Measurements from ENCODE around the gene COQ2.

The COQ2 gene

GRCh38 chr4:83261307-83261706 is 23.3 kb downstream of the COQ2 start:
- H3K4me2 ChIP-seq (ENCODE audit: low read length) = no peak overlapping the region
- no peaks in the 10 kb centered on the region for H3K9me2 ChIP-seq (replicated peaks; ENCODE audit: control insufficient read depth, low read length)
- no peaks in the 10 kb centered on the region for H4K20me1 ChIP-seq (ENCODE audit: control insufficient read depth, insufficient read depth, low read depth, low read length)
- H3K4me3 ChIP-seq (ENCODE audit: low read length) = no peak overlapping the region
- H3K27me3 ChIP-seq (ENCODE audit: control insufficient read depth, low read length) = no peaks in the 10 kb centered on the region
- no peak for TF ChIP-seq EZH2phosphoT487 (IDR thresholded peaks at IDR 0.05; ENCODE audit: borderline replicate concordance, low read length)
- TF ChIP-seq, protein P1, sequence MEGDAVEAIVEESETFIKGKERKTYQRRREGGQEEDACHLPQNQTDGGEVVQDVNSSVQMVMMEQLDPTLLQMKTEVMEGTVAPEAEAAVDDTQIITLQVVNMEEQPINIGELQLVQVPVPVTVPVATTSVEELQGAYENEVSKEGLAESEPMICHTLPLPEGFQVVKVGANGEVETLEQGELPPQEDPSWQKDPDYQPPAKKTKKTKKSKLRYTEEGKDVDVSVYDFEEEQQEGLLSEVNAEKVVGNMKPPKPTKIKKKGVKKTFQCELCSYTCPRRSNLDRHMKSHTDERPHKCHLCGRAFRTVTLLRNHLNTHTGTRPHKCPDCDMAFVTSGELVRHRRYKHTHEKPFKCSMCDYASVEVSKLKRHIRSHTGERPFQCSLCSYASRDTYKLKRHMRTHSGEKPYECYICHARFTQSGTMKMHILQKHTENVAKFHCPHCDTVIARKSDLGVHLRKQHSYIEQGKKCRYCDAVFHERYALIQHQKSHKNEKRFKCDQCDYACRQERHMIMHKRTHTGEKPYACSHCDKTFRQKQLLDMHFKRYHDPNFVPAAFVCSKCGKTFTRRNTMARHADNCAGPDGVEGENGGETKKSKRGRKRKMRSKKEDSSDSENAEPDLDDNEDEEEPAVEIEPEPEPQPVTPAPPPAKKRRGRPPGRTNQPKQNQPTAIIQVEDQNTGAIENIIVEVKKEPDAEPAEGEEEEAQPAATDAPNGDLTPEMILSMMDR (IDR thresholded peaks at IDR 0.05; ENCODE audit: low read depth, low read length, poor library complexity, severe bottlenecking) = no peak
- H3F3A ChIP-seq (ENCODE audit: control insufficient read depth, insufficient read depth) = 0 out of 2 replicates have a peak, but pooled peaks cover 3% of the 10 kb centered on the region
- no peak overlapping the region for H3K27ac ChIP-seq (ENCODE audit: low read depth, low read length)
- H3K9me3 ChIP-seq (ENCODE audit: control insufficient read depth, insufficient read depth, low read length) = no peaks in the 10 kb centered on the region
- H3K4me1 ChIP-seq (ENCODE audit: control insufficient read depth, low read length) = peaks cover 14% of the 10 kb centered on the region
- peaks cover 12% of the 10 kb centered on the region for H3K36me3 ChIP-seq (ENCODE audit: control insufficient read depth, low read length)
- no peaks in the 10 kb centered on the region for H3K79me2 ChIP-seq (ENCODE audit: control insufficient read depth, low read length)

DNA sequence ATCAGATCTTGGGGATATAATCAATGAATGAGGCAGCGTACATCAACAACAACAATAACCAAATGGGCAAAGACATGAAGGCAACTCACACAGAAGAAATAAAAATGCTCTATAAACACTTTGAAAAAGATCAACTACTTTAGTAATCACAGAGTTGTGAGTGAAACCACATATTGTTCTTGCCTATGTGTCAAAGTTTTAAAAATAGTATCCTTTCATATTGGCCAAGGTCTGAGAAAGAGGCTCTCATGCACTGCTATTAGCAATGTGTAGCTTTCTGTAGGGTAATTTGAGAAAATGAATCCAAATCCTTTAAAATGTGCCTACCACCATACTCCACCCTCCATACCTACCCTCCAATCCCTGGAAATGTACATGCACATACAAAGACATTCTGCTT is 25.0 kb downstream of the COQ2 start:
- Histone ChIP-seq H3K27me3 (ENCODE audit: control insufficient read depth, low read length) (no peaks in the 10 kb centered on the region), H3K9me2 (replicated peaks; ENCODE audit: control insufficient read depth, low read length) (no peaks in the 10 kb centered on the region), H3K27ac (ENCODE audit: low read depth, low read length) (no peak overlapping the region), H3K4me3 (ENCODE audit: low read length) (no peak overlapping the region), H3K79me2 (ENCODE audit: control insufficient read depth, low read length) (no peaks in the 10 kb centered on the region), H4K20me1 (ENCODE audit: control insufficient read depth, insufficient read depth, low read depth, low read length) (no peaks in the 10 kb centered on the region), H3K4me1 (ENCODE audit: control insufficient read depth, low read length) (peaks cover 22% of the 10 kb centered on the region), H3K4me2 (ENCODE audit: low read length) (no peak overlapping the region), H3K9me3 (ENCODE audit: control insufficient read depth, insufficient read depth, low read length) (no peaks in the 10 kb centered on the region), H3F3A (ENCODE audit: control insufficient read depth, insufficient read depth) (0 out of 2 replicates have a peak, but pooled peaks cover 3% of the 10 kb centered on the region), H3K36me3 (ENCODE audit: control insufficient read depth, low read length) (peaks cover 8% of the 10 kb centered on the region)
- TF ChIP-seq, protein P1 (IDR thresholded peaks at IDR 0.05; ENCODE audit: low read depth, low read length, poor library complexity, severe bottlenecking) = no peak

DNA sequence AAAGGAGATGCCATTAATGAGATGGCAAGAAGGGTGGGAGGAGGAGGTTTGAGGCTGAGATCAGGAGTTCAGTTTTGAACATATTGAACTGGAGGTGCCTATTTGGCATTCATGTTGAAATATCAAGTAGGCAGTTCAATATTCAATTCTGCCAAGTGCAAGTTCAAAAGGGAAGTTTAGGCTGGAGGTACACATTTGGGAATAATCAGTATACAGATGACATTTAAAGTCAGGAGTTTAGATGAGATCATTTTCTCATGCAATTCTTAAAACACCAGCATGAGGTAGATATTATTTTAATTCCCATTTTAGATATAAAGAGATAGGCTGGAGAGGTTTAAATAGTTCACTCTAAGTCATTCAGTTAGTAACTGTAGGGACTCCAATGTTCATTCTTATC is 26.1 kb downstream of the COQ2 start:
- Histone ChIP-seq H3K4me1 (ENCODE audit: control insufficient read depth, low read length) (peaks cover 22% of the 10 kb centered on the region), H4K20me1 (ENCODE audit: control insufficient read depth, insufficient read depth, low read depth, low read length) (no peaks in the 10 kb centered on the region), H3K79me2 (ENCODE audit: control insufficient read depth, low read length) (no peaks in the 10 kb centered on the region), H3K27me3 (ENCODE audit: control insufficient read depth, low read length) (no peaks in the 10 kb centered on the region), H3F3A (ENCODE audit: control insufficient read depth, insufficient read depth) (0 out of 2 replicates have a peak, but pooled peaks cover 3% of the 10 kb centered on the region), H3K9me2 (replicated peaks; ENCODE audit: control insufficient read depth, low read length) (no peaks in the 10 kb centered on the region), H3K4me3 (ENCODE audit: low read length) (no peak overlapping the region), H3K4me2 (ENCODE audit: low read length) (no peak overlapping the region), H3K27ac (ENCODE audit: low read depth, low read length) (no peak overlapping the region), H3K36me3 (ENCODE audit: control insufficient read depth, low read length) (peaks cover 8% of the 10 kb centered on the region), H3K9me3 (ENCODE audit: control insufficient read depth, insufficient read depth, low read length) (no peaks in the 10 kb centered on the region)
- TF ChIP-seq EZH2phosphoT487 (IDR thresholded peaks at IDR 0.05; ENCODE audit: borderline replicate concordance, low read length) = no peak
- TF ChIP-seq, protein P1 (IDR thresholded peaks at IDR 0.05; ENCODE audit: low read depth, low read length, poor library complexity, severe bottlenecking) = no peak
